Stimulated activated CD8-positive, alpha-beta memory T cell treated with anti-CD3 and anti-CD28 coated beads, Interleukin-4, amount 100 ng/mL, for 48 hours (primary cell): ENCODE results near the gene POLR2H.

ENCODE experiments used
- DNase-seq: peaks from one replicate; pipeline ENCODE4 v3.0.0-alpha.2; 2020

POLR2H gene

DNA sequence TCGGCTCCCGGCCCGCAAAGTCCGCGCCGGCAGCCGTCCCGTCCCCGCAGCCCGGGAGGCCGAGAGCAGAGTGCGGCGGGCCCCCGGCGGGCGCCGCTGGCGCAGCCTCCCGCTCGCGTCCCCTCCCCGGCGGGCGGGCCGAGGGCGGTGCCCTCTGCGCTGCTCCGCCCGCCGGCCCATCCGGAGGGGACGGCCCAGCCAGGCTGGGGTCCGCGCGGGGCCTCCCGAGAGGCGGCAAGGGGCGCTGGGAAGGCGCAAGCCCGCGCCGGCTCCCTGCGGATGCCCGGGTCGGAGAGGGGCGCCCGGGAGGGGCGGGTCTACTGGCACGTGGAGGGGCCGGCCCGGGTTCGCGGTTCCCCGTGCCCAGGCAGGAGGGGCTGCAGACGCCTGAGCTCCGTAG is at the start of gene POLR2H, which contains the start of gene CLCN2:
POLR2H (plus strand) TSS at position 179 of the 400 bp plus-strand sequence. CDS start 1,783 bp downstream, outside the sequence.
CLCN2 (minus strand) TSS at position 74 of the 400 bp plus-strand sequence. CDS start 126 bp downstream, outside the sequence.
- peak; percentile 61 for DNase-seq

DNA sequence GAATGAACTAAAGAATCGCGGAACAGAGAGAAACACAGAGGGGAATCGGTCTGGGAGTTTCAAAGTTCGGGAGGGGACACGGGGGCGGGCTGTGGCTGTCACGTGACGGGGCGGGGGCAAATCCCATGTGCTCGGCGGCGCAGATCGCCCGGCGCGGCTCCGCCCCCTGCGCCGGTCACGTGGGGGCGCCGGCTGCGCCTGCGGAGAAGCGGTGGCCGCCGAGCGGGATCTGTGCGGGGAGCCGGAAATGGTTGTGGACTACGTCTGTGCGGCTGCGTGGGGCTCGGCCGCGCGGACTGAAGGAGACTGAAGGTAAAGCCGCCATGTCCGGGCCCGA is 47.2 kb upstream of the POLR2H start, which contains the start of gene EIF4G1:
EIF4G1 (plus strand) TSS at position 244 of the 337 bp plus-strand sequence. CDS start 1,191 bp downstream, outside the sequence.
- peak; percentile 94 for DNase-seq

DNA sequence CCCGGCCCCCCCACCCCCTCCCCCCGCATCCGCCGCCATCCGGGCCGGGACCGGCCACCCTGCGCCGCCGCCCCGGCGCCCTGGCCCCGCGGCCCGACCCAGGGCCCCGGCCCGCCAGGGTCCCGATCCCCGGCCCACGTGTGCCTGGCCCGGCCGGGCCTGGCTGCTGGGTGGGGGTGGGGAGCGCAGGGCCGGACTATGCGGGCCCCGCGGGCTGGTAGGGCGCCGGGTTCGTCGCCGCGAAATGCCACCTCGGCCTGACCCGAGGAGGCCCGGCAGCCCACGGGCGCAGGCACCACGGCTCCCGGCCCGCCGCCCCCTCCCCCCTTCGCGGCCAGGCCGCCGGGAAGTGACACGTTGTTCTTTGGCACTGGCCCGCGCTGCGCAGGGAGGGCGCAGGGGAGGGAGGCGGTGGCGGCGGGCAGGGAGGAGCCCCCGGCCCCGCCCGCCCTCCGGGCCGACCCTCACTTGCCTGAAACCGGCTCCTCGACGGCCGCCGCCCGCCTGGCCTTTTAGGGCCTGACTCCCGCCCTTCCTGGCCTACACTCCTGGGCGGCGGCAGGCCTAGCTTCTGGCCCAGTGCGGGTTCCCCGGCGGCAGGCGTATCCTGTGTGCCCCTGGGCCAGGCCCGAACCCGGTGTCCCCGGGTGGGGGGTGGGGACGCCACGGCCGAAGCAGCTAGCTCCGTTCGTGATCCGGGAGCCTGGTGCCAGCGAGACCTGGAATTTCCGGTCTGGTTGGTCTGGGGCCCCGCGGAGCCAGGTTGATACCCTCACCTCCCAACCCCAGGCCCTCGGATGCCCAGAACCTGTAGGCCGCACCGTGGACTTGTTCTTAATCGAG is 46.6 kb upstream of the POLR2H start:
- DNase-seq, result peak; percentile 67

DNA sequence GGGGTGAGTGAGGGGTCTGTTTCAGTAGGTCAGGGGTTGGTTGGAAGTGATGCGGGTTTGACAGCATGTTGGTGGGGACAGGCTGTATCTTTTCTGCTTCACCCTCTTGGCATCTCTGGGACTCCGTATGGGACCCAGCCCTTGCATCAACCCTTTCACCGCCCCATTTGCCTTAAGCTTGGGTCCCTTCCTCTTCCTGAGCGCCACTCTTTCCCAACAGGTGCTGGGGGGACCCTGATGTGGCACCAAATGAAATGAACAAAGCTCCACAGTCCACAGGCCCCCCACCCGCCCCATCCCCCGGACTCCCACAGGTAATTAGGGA is 46.0 kb upstream of the POLR2H start:
- no peak for DNase-seq

DNA sequence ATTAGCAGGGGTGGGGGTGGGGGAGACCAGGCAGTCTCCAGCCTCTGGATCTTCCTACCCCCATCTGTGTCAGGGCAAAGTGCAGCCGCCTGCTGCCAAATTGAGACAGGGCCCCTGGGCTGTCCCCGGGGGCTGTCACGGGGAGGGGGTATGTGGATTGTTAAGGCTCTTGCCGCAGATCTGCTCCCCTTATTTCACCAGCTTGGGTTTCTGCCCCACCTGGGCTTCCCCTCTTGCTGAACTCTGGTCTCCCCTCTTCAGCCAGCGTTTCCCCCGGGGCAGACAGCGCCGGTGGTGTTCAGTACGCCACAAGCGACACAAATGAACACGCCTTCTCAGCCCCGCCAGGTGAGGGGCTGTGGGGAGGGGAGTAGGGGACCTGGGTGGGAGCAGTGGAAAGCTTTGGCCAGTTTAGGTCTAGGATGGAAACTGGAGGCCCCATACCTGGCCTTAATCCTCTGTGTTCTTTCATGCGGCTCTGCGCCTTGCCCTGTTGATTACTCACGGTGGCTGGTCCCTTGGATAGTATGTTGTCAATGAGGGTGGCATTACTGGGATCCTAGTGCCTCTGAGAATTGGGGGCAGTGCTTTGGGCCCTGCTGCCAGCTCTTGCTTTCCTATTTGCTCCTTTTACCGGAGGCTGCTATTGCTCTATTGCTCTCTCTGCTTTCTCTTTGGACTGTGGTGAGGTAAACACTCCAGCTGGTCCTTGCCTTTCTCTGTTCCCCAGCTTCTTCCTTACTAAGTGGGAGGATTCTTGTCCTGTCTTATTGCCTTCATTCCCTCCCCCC is 45.4 kb upstream of the POLR2H start:
- no peak for DNase-seq

DNA sequence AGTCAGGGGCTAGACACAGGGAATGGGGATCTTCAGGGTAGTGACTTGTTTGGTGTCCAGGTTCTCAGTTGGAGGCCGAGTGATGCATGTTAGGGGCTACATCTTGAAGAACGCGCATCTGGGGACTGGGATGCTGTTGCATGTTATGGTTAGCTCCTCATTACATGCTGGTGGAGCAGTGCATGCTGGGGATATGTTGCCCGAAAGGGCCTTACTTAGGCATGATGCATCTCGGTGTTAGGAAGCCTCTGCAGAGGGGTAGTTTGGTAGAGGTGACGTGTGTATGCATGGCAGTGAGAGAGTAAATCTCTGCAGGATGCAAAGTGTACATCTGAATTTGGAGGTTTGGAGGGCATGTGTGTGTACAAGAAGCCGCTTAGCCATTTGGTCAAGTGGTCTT is 44.7 kb upstream of the POLR2H start:
- DNase-seq, result no peak

DNA sequence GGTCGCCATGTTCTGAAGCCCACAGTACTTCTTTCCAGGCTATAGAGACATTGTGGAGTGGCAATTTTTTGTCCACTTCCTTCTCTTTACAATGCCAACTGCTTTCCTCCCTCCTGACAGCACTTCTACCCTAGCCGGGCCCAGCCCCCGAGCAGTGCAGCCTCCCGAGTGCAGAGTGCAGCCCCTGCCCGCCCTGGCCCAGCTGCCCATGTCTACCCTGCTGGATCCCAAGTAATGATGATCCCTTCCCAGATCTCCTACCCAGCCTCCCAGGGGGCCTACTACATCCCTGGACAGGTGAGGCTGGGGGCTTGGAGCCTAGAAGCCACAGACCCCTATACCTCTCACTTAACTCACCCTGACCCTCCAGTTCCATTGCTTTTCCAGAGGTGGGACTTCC is 44.3 kb upstream of the POLR2H start:
- DNase-seq, result no peak

DNA sequence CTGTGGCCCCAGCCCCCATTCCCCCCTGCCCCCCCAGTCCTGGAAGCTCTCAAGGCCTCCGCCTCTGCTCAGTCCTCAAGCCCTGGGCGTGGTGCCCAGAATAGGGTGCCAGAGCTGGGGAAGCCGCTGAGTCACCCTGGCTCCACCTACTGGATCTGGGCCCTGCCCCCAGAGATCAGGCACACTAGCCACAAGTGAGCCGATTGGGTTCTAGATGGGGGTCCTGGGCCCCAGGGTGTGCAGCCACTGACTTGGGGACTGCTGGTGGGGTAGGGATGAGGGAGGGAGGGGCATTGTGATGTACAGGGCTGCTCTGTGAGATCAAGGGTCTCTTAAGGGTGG is 41.4 kb upstream of the POLR2H start:
- DNase-seq, result peak; percentile 72

DNA sequence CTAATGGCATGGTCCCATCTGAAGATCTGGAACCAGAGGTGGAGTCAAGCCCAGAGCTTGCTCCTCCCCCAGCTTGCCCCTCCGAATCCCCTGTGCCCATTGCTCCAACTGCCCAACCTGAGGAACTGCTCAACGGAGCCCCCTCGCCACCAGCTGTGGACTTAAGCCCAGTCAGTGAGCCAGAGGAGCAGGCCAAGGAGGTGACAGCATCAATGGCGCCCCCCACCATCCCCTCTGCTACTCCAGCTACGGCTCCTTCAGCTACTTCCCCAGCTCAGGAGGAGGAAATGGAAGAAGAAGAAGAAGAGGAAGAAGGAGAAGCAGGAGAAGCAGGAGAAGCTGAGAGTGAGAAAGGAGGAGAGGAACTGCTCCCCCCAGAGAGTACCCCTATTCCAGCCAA is 39.8 kb upstream of the POLR2H start:
- DNase-seq, result no peak

DNA sequence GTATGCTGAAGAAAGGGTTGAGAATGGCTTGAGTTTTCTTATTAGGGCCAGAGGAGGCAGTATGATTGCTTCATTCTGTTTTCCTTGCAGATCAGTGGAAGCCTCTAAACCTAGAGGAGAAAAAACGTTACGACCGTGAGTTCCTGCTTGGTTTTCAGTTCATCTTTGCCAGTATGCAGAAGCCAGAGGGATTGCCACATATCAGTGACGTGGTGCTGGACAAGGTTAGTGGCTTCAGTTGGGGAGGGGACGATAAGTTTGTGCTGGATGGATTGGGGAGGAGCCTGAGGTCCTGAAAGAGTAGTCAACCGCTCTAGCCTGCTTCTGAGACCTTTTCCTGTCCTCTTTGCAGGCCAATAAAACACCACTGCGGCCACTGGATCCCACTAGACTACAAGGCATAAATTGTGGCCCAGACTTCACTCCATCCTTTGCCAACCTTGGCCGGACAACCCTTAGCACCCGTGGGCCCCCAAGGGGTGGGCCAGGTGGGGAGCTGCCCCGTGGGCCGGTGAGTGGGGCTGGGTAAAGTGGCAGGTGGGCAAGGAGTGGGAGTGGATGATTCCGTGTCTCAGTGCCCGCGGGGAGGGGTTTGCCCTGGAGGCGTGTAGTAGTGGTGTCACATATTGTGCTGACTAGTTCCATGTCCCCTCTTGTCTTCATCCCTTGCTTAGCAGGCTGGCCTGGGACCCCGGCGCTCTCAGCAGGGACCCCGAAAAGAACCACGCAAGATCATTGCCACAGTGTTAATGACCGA is 38.6 kb upstream of the POLR2H start:
- no peak for DNase-seq

DNA sequence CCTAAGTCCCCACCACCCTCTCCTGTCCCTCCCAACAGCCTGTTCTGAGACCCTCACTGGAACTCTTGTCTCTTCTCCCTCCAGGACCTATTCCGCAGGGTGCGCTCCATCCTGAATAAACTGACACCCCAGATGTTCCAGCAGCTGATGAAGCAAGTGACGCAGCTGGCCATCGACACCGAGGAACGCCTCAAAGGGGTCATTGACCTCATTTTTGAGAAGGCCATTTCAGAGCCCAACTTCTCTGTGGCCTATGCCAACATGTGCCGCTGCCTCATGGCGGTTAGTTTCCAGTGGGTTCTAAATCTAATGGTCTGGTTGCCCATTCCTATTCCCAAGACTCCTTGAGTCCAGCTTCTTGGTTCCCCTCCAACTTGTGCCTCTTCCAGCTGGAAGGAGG is 37.8 kb upstream of the POLR2H start:
- no peak for DNase-seq

DNA sequence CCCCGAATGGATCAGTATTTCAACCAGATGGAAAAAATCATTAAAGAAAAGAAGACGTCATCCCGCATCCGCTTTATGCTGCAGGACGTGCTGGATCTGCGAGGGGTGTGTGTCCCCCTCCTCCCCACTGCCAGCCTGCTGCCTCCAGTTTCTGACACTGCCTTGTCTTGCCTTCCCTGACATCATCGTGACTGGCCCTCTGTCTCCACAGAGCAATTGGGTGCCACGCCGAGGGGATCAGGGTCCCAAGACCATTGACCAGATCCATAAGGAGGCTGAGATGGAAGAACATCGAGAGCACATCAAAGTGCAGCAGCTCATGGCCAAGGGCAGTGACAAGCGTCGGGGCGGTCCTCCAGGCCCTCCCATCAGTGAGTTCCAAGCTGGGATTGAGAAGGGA is 36.2 kb upstream of the POLR2H start:
- no peak for DNase-seq

DNA sequence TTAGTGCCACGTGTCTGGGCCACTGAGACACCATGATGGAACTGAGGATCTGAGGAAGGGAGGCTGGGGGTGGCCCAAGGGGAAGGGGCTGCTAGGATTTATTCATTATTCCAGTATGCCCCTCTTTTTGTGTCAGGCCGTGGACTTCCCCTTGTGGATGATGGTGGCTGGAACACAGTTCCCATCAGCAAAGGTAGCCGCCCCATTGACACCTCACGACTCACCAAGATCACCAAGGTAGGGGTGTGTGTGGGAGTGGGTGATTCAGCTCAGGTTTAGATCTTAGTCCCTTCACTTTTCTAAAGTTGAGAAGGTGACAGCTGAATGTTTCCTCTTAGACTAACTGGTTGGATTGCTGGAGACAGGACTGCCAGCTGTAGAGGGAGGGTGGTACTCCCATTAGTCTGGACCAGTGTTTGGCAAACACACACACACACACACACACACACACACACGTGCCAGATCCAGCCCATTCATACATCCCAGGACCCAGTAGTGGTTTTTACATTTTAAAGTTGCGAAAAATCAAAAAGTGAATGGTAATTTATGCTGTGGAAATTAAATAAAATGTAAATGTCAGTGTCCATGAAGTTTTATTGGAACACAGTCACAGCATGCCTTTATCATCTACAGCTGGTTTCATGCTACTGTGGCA is 35.7 kb upstream of the POLR2H start:
- peak; percentile 65 for DNase-seq

DNA sequence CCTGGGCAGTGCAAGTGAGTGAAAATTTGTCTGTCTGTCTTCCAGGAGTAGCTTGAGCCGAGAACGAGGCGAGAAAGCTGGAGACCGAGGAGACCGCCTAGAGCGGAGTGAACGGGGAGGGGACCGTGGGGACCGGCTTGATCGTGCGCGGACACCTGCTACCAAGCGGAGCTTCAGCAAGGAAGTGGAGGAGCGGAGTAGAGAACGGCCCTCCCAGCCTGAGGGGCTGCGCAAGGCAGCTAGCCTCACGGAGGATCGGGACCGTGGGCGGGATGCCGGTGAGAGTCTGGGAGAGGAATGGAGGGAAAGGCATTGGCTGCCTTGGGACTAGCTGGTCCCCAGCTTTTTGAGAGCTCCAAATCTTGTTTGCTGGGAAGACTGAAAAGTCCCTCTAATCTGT is 34.3 kb upstream of the POLR2H start:
- DNase-seq, result no peak

DNA sequence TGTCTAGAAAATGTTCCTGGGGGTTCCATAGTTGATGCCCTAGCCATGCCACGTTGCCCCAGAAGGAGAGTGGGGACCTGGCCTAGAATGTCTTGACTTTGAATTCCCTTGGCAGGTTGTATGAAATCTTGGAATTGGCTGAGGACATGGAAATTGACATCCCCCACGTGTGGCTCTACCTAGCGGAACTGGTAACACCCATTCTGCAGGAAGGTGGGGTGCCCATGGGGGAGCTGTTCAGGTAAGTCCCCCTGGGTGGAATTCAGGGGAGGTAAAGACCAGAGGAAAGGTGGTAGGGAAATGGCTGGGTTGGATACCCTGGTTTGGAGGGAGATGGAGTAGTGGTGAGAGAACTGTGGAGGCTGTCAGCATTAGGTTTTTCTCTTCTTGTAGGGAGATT is 33.0 kb upstream of the POLR2H start:
- DNase-seq, result no peak

DNA sequence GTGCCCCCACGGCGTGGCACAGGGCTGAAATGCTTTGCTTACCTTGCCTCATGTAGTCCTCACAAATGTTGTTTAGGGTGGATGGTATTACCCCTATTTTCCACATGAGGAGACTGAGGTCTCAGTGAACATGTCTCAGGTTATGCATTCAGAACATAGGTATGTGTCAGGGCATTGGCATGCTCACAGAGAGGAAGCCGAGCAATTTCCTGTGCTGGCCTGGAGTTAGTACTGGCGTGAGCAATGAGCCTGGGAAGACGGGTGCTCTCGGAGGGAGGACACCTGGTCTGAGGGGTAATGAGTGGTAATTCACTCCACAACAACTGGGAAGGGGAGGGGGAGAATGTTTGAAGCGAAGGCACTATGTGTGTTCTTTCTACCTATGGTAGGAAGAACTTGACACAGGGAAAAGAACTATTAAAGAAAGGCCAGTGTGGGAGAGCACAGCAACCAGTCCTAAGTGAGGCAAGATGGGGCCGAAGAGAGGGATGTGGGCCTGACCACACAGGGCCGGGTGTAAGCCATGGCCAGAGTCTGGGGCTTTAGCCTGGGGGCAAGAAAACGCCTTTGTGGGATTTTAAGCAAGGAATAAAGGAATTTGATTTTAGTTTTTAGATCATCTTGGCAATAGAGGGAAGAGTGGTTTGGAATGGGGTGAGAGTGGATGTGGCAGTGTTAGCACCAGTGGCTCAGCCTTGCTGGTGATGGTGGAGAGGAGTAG is 29.0 kb upstream of the POLR2H start:
- no peak for DNase-seq

DNA sequence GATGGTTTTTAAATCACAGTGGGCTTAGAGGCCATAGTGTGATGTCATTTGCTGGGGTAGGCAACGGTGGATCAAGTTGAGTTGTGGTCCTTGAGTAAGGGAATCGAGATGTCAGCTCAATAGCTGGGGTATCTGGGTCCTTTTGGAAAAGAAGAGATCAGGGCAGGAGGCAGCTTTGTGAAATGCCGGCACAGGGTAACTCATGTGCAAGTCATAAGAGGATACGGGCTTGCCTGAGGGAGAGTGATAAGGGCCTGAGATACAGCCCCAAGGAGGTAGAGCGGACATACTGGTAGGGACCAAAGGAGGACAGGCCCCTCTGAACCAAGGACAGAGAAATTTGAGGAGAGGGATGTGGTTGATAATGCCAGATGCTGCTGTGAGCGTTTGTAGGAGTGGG is 28.3 kb upstream of the POLR2H start:
- no peak for DNase-seq

DNA sequence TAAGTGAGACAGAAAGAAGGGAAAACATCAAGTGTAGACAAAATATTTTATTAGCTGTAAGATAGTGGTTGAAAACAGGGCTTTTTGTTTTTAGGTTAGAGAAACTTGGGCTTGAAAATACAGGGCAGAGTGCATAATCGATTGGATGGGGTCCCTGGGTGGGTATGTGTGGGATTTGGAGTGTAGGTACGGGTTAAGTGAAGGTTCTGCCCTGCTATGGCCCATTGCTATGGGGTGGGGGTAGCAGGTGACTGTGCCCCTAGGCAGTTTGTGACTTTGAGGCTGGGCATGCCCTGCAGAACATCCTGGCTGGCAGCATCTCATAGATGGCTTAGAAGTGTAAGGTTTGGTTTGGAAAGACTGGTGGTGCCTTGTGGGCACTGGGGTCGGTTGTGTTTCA is 27.8 kb upstream of the POLR2H start:
- DNase-seq, result no peak

DNA sequence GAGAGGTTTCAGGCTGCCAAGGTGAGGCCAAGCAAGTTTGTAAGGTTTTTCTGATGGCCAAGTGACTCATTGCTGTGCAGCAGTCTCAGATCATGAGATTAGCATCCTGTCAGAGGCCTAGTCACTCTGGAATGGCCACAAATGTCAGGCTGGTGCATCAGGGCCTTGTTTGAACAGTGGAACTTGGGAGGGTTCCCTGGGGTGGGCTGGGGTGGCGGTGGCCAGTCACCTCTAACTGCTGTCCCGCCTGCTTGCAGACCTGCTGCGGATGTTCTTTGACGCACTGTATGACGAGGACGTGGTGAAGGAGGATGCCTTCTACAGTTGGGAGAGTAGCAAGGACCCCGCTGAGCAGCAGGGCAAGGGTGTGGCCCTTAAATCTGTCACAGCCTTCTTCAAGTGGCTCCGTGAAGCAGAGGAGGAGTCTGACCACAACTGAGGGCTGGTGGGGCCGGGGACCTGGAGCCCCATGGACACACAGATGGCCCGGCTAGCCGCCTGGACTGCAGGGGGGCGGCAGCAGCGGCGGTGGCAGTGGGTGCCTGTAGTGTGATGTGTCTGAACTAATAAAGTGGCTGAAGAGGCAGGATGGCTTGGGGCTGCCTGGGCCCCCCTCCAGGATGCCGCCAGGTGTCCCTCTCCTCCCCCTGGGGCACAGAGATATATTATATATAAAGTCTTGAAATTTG is 26.9 kb upstream of the POLR2H start:
- DNase-seq, result peak; percentile 64

DNA sequence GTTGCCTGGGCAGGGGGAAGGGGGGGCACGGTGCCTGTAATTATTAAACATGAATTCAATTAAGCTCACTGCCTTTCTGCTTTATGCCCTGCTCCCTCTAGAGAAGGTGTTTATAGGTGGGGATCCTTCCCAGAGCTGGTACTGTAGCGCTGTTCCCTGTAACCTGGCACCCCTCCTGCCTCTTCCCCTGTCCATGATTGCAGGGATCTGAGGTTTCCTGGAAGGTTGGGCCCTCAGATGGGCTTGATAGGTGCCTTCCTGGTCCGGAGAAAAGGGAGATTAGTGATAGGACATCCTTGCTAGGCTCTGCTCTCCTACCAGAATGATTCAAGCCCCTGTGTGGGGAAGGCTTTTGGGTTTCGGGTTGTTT is 26.2 kb upstream of the POLR2H start:
- DNase-seq, result no peak

DNA sequence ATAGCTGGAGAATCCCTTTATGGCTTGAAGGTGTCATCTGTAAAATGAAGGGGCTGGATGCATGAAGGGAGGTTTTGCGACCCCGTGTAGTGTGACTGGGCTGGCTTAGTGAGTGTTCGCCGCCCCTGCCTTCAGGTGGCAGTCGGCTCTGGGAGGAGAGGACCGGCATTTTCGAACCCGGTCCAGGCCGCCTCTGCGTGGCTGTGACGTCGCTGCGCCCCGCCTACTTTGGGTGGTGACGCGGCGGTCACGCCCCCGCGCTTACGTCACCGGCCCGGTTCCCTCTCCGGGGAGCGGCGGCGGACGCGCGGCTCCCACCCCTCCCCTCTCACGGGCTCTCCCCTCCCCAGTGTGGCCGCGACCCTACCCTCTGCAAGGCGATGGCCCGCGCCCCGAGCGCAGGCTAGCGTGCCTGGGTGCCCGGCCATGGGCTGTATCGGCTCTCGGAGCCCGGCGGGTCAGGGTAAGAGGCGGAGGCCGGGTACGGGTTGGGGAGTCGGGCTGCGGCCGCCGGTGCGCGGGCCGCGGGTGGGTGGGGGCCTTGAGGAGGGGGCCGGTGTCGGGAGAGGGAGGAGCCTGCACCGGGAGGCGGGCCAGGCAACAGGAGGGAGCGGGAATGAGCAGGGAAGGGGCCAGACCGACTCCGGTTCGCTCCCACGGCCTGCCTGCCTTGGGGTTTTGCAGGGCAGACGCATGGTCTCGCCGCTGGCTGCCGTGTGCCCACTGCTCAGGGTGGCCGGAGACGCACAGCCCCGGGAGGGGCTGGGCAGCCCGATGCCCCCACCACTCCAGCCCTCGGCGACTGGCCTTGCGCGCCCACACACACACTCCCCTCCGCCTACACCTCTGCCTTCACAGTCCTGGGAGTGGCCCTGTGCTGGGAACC is 25.6 kb upstream of the POLR2H start:
- peak; percentile 95 for DNase-seq
